Prostate gland (tissue), 2 donors: Measurements from ENCODE around the gene SOWAHB. TPM values are rescaled to one million over a fixed set of nuclear protein-coding genes. Genes with fewer than 3 reads are reported as not detected.

Experiments used
- DNase-seq: peaks from one replicate; pipeline ENCODE4 v3.0.0-alpha.2; 2019; ENCODE audit warnings: low spot score
- H3K27ac ChIP-seq, 2 donors: fragments of 200-600 bp; sonication (generic); 2 replicates each; pipeline ENCODE4 v1.5.1; 2017 to 2019
- H3K27me3 ChIP-seq: fragments of 200-600 bp; sonication (generic); replicated peaks from 2 replicates; pipeline ENCODE4 v1.5.1; 2019; ENCODE audit not compliant: insufficient read depth
- H3K36me3 ChIP-seq, 2 donors: fragments of 200-600 bp; sonication (generic); 1 replicate in 1 of 2; 2 replicates in 1 of 2; pipeline versions ENCODE4 v1.5.1 to v1.8.1; 2017 to 2019
- H3K4me1 ChIP-seq: fragments of 200-600 bp; sonication (generic); replicated peaks from 2 replicates; pipeline ENCODE4 v1.5.1; 2019
- H3K4me3 ChIP-seq, 2 donors: fragments of 200-600 bp; sonication (generic); 2 replicates each; pipeline ENCODE4 v1.5.1; 2017 to 2019
- H3K9me3 ChIP-seq: fragments of 200-600 bp; sonication (generic); 2 replicates; pipeline ENCODE4 v1.5.1; 2017
- CTCF ChIP-seq, 4 experiments: fragments of 200-600 bp in 2 of 4; fragments of 450-650 bp in 2 of 4; sonication (generic) in 2 of 4; IDR thresholded peaks; 1 replicate in 3 of 4; 2 replicates in 1 of 4; pipeline ENCODE4 v1.5.1; 2016 to 2019; ENCODE audit warnings: antibody characterized with exemption in 4 of 4, mild to moderate bottlenecking in 2 of 4, moderate library complexity in 2 of 4
- POLR2A ChIP-seq: fragments of 450-650 bp; IDR thresholded peaks from one replicate; pipeline ENCODE4 v1.6.1; 2016; ENCODE audit warnings: antibody characterized with exemption, mild to moderate bottlenecking
- POLR2AphosphoS5 ChIP-seq: sonication (generic); formaldehyde crosslinking; IDR thresholded peaks from one replicate; pipeline ENCODE4 v1.6.1; 2017; ENCODE audit warnings: antibody characterized with exemption
- WGBS: methylation state at CpG from one replicate; pipeline ENCODE4 v1.1.5; 2018; 5-methylcytosine and 5-hydroxymethylcytosine counted together
- intact Hi-C: fragments of 100-400 bp; cut with DNase I; formaldehyde crosslinking; loops from one replicate; pipeline ENCODE4 v1.14.2; 2022
- total RNA-seq, 2 donors: library from RNA; depleted of rRNA; stranded (reverse); fragments of >200 nt; gene quantifications; one replicate each; pipeline ENCODE4 v1.1.0, GENCODE V29; 2016

The SOWAHB gene
- total RNA-seq, 2 donors from 2014 or later, result 1.8 to 3.9 TPM

GRCh38 chr4:76902233-76902890 is 4.4 kb upstream of the SOWAHB start:
- intact Hi-C loops, result no loop called here

GRCh38 chr4:76898949-76899645 is 1.2 kb upstream of the SOWAHB start:
- Histone ChIP-seq H3K4me1 (no peaks in the 10 kb centered on the region), H3K36me3 (no peaks in the 10 kb centered on the region), H3K27ac (no peak overlapping the region), H3K27me3 (no peaks in the 10 kb centered on the region), H3K9me3 (no peaks in the 10 kb centered on the region), H3K4me3 (peak overlapping the region in 1 of 2 donors; percentile 60)
- no peak for DNase-seq
- WGBS, result 73% methylated on average over 4 of the region's 4 CpGs
- intact Hi-C loops, result no loop called here
- TF ChIP-seq CTCF (IDR thresholded peaks at IDR 0.05), result no peak
- no peak for TF ChIP-seq POLR2A
- TF ChIP-seq POLR2AphosphoS5, result no peak

More at GRCh38 chr4:76902233-76902890, 4.4 kb upstream of the SOWAHB start:
- Histone ChIP-seq H3K27ac (no peak overlapping the region), H3K27me3 (no peaks in the 10 kb centered on the region), H3K9me3 (no peaks in the 10 kb centered on the region), H3K4me3 (no peak overlapping the region), H3K36me3 (no peaks in the 10 kb centered on the region), H3K4me1 (no peaks in the 10 kb centered on the region)
- no peak for DNase-seq
- TF ChIP-seq POLR2A (no peak), CTCF (IDR thresholded peaks at IDR 0.05) (no peak), POLR2AphosphoS5 (no peak)
- 39% methylated on average over 3 of the region's 3 CpGs for WGBS

GRCh38 chr4:76898385-76898692 is 395 bp upstream of the SOWAHB start:
- Histone ChIP-seq H3K27ac (peak overlapping the region; percentile 78 to 81), H3K4me3 (peak overlapping the region; percentile 52 to 60), H3K9me3 (no peaks in the 10 kb centered on the region), H3K36me3 (no peaks in the 10 kb centered on the region), H3K4me1 (no peaks in the 10 kb centered on the region), H3K27me3 (no peaks in the 10 kb centered on the region)
- TF ChIP-seq POLR2AphosphoS5 (no peak), CTCF (IDR thresholded peaks at IDR 0.05) (no peak), POLR2A (no peak)
- WGBS, result 23% methylated on average over 14 of the region's 14 CpGs
- intact Hi-C loops, result no loop called here
- no peak for DNase-seq

- peak overlapping the region; percentile 52 to 60 for H3K4me3 ChIP-seq
- WGBS, result 12% methylated on average over 77 of the region's 82 CpGs
- intact Hi-C loops, result no loop called here
- no peaks in the 10 kb centered on the region for H3K4me1 ChIP-seq
- no peaks in the 10 kb centered on the region for H3K36me3 ChIP-seq
- H3K9me3 ChIP-seq, result no peaks in the 10 kb centered on the region
- peak; percentile 45 for DNase-seq
- H3K27ac ChIP-seq, result peak overlapping the region; percentile 78 to 81
- H3K27me3 ChIP-seq, result no peaks in the 10 kb centered on the region
- TF ChIP-seq CTCF (IDR thresholded peaks at IDR 0.05) (peak in 1 of 4 experiments; percentile 8), POLR2A (no peak)
Observed at GRCh38 chr4:76896614-76897535, 1.1 kb downstream of the SOWAHB start.
